ENCODE results near the gene RIPK1. TPM values are rescaled to one million over a fixed set of nuclear protein-coding genes. Genes with fewer than 3 reads are reported as not detected.
"Not testable (repeated sequence)": the region's sequence is repeated elsewhere in the genome, so short reads cannot be mapped to it uniquely, and the experiment has no call there.

RIPK1 gene
- total RNA-seq, 4 donors from 2014 or later: 38.5 to 48.7 (median 40.8) TPM

- peaks cover 0 to 3% (median 0%) of the 10 kb centered on the region in 4 donors for H3K4me1 ChIP-seq
- no peak overlapping the region for H3K27ac ChIP-seq
- peaks cover 0 to 44% (median 0%) of the 10 kb centered on the region in 3 donors for H3K36me3 ChIP-seq
- no peak for DNase-seq
- H3K27me3 ChIP-seq: no peaks in the 10 kb centered on the region
- TF ChIP-seq CTCF (IDR thresholded peaks at IDR 0.05): no peak
- H3K4me3 ChIP-seq: no peak overlapping the region
- no peaks in the 10 kb centered on the region for H3K9me3 ChIP-seq
Observed at GRCh38 chr6:3151691-3152090, 83.4 kb downstream of the RIPK1 start.

- DNase-seq: no peak
- H3K4me1 ChIP-seq: peaks cover 0 to 3% (median 0%) of the 10 kb centered on the region in 4 donors
- no peaks in the 10 kb centered on the region for H3K27me3 ChIP-seq
- peaks cover 0 to 42% (median 0%) of the 10 kb centered on the region in 3 donors for H3K36me3 ChIP-seq
- H3K9me3 ChIP-seq: no peaks in the 10 kb centered on the region
- TF ChIP-seq POLR2A (IDR thresholded peaks at IDR 0.05): no peak
- no peak overlapping the region for H3K27ac ChIP-seq
- no peak overlapping the region for H3K4me3 ChIP-seq
Observed at GRCh38 chr6:3152689-3153088, 84.4 kb downstream of the RIPK1 start.

- H3K27me3 ChIP-seq, H3K4me3 ChIP-seq, H3K9me3 ChIP-seq: not testable (repeated sequence)
- Histone ChIP-seq H3K36me3 (peaks cover 0 to 27% (median 0%) of the 10 kb centered on the region in 3 donors), H3K27ac (peak overlapping the region in 1 of 4 donors; percentile 6), H3K4me1 (peaks cover 0 to 25% (median 0%) of the 10 kb centered on the region in 4 donors)
- peak; percentile 38 to 48 for TF ChIP-seq POLR2A (IDR thresholded peaks at IDR 0.05)
- peak in 2 of 3 donors; percentile 55 to 58 for DNase-seq
Observed at GRCh38 chr6:3155416-3155815, 87.1 kb downstream of the RIPK1 start.

GRCh38 chr6:3156184-3157130 lies 88.2 kb downstream of the RIPK1 start:
- H3K4me3 ChIP-seq: peak overlapping the region; percentile 76 to 94 (median 84)
- H3K36me3 ChIP-seq: peaks cover 0 to 22% (median 0%) of the 10 kb centered on the region in 3 donors
- peak in 1 of 3 donors; percentile 59 for DNase-seq
- peaks cover 0 to 35% (median 0%) of the 10 kb centered on the region in 4 donors for H3K4me1 ChIP-seq
- peak overlapping the region; percentile 89 to 97 (median 95) for H3K27ac ChIP-seq
- peak in 1 of 6 experiments; percentile 2 for TF ChIP-seq CTCF (IDR thresholded peaks at IDR 0.05)
- not testable (repeated sequence) for H3K9me3 ChIP-seq, H3K27me3 ChIP-seq

GRCh38 chr6:3157131-3157933 lies 89.0 kb downstream of the RIPK1 start, which contains the start of gene TUBB2A:
Gene TUBB2A (minus strand): TSS chr6:3157544. CDS start chr6:3157463, 81 bp downstream.
- DNase-seq: peak; percentile 86 to 92 (median 91)
- Histone ChIP-seq H3K36me3 (peaks cover 0 to 20% (median 0%) of the 10 kb centered on the region in 3 donors), H3K4me3 (peak within 1 kb of the TSS; percentile 76 to 94 (median 84)), H3K4me1 (peaks cover 0 to 42% (median 0%) of the 10 kb centered on the region in 4 donors), H3K27me3 (no peaks in the 10 kb centered on the region), H3K9me3 (no peaks in the 10 kb centered on the region), H3K27ac (peak within 1 kb of the TSS; percentile 89 to 97 (median 95))
- TF ChIP-seq POLR2A (IDR thresholded peaks at IDR 0.05): peak; percentile 99
- TF ChIP-seq CTCF (IDR thresholded peaks at IDR 0.05): peak; percentile 3 to 86 (median 72)
